Measurements from ENCODE around the gene POU2F3. TPM values are rescaled to one million over a fixed set of nuclear protein-coding genes. Genes with fewer than 3 reads are reported as not detected.

The POU2F3 gene
- total and polyA plus RNA-seq, 2 of the 8 experiments (the other 6 are each of a cell fraction or from before 2014, with no cell fraction given) = 1.0 to 2.1 TPM

DNA sequence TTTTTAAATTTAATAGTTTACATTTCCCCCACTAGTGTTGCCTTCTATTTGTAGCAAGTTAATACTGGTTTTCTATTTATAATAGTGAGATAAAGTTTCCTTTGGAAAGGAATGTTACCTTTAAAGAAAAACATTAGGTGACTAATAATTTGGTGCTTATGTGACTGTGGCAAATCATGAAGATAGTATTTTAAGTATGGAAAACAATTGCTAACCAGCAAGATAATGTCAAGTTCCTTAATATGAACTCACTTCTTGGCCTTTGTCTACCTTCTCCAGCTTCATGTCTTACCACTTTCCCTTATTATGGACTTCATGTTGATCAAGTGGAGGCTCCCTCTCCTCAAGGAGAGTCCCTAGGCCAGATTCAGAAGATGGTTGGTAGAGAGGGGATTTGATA is 123.5 kb downstream of the POU2F3 start (continued):
- no peak for TF ChIP-seq RAD21 (IDR thresholded peaks at IDR 0.05 in 1 of 2, conservative IDR thresholded peaks at IDR 0.05 in 1 of 2; ENCODE audit: low read depth in 2 of 2, low read length in 2 of 2)
